ENCODE measurements around the gene HNRNPC.
"Not testable (repeated sequence)": the region's sequence is repeated elsewhere in the genome, so short reads cannot be mapped to it uniquely, and the experiment has no call there.

HNRNPC gene

GRCh38 chr14:21241218-21241819 is 27.9 kb downstream of the HNRNPC start:
- DNase-seq = peak; percentile 30

GRCh38 chr14:21240417-21240816 is 28.8 kb downstream of the HNRNPC start:
- DNase-seq = no peak

GRCh38 chr14:21238823-21239518 is 30.3 kb downstream of the HNRNPC start:
- DNase-seq = no peak

GRCh38 chr14:21236948-21237797 is 32.1 kb downstream of the HNRNPC start:
- DNase-seq = no peak

GRCh38 chr14:21234112-21234511 is 35.1 kb downstream of the HNRNPC start:
- no peak for DNase-seq

- no peak for DNase-seq
Observed at GRCh38 chr14:21233457-21234076, 35.7 kb downstream of the HNRNPC start.

- DNase-seq = no peak
Observed at GRCh38 chr14:21231020-21231652, 38.1 kb downstream of the HNRNPC start.

- DNase-seq = no peak
Observed at GRCh38 chr14:21229821-21230220, 39.4 kb downstream of the HNRNPC start.

- no peak for DNase-seq
Observed at GRCh38 chr14:21227981-21228380, 41.3 kb downstream of the HNRNPC start.

- DNase-seq = no peak
Observed at GRCh38 chr14:21227150-21227549, 42.1 kb downstream of the HNRNPC start.

- DNase-seq = no peak
Observed at GRCh38 chr14:21226467-21226866, 42.8 kb downstream of the HNRNPC start.

- DNase-seq = not testable (repeated sequence)
Observed at GRCh38 chr14:21225164-21225563, 44.1 kb downstream of the HNRNPC start.

- no peak for DNase-seq
Observed at GRCh38 chr14:21220874-21221477, 48.3 kb downstream of the HNRNPC start.

- DNase-seq = no peak
Observed at GRCh38 chr14:21219561-21220111, 49.6 kb downstream of the HNRNPC start.

GRCh38 chr14:21219120-21219519 is 50.1 kb downstream of the HNRNPC start:
- DNase-seq = no peak

GRCh38 chr14:21215879-21216251 is 53.4 kb downstream of the HNRNPC start:
- no peak for DNase-seq

GRCh38 chr14:21215130-21215878 is 53.9 kb downstream of the HNRNPC start:
- DNase-seq = no peak

- DNase-seq = no peak
Observed at GRCh38 chr14:21213652-21214051, 55.6 kb downstream of the HNRNPC start.

- not testable (repeated sequence) for DNase-seq
Observed at GRCh38 chr14:21212824-21213223, 56.4 kb downstream of the HNRNPC start.

GRCh38 chr14:21211509-21211908 is 57.7 kb downstream of the HNRNPC start:
- no peak for DNase-seq

GRCh38 chr14:21210023-21210422 is 59.2 kb downstream of the HNRNPC start:
- no peak for DNase-seq
